Measurements from ENCODE around the gene MYO7B.

- TF ChIP-seq, protein P1, sequence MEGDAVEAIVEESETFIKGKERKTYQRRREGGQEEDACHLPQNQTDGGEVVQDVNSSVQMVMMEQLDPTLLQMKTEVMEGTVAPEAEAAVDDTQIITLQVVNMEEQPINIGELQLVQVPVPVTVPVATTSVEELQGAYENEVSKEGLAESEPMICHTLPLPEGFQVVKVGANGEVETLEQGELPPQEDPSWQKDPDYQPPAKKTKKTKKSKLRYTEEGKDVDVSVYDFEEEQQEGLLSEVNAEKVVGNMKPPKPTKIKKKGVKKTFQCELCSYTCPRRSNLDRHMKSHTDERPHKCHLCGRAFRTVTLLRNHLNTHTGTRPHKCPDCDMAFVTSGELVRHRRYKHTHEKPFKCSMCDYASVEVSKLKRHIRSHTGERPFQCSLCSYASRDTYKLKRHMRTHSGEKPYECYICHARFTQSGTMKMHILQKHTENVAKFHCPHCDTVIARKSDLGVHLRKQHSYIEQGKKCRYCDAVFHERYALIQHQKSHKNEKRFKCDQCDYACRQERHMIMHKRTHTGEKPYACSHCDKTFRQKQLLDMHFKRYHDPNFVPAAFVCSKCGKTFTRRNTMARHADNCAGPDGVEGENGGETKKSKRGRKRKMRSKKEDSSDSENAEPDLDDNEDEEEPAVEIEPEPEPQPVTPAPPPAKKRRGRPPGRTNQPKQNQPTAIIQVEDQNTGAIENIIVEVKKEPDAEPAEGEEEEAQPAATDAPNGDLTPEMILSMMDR (IDR thresholded peaks at IDR 0.05): no peak
- no peak for TF ChIP-seq POLR2A (IDR thresholded peaks at IDR 0.05)
These were observed 7.0 kb upstream of the MYO7B start for GRCh38 chr2:127528487-127528886.

Measured in lower leg skin (tissue), 3 donors.